NT2/D1 (cell line): ENCODE results near the gene COX17.

Source experiments
- DNase-seq: peaks from one replicate; pipeline ENCODE4 v3.0.0-alpha.2; 2011; ENCODE audit warnings: low read depth, low spot score
- H3K27me3 ChIP-seq: 2 replicates; pipeline ENCODE4 v1.6.0; 2011; ENCODE audit warnings: mild to moderate bottlenecking; ENCODE audit not compliant: insufficient read length, insufficient read depth
- H3K36me3 ChIP-seq: 2 replicates; pipeline ENCODE4 v1.6.1; 2011; ENCODE audit warnings: mild to moderate bottlenecking, low read length, mixed read lengths; ENCODE audit not compliant: insufficient read depth, insufficient read length
- H3K4me1 ChIP-seq: 2 replicates; pipeline ENCODE4 v1.5.1; 2011; ENCODE audit not compliant: insufficient read depth, insufficient read length
- H3K4me3 ChIP-seq: 2 replicates; pipeline ENCODE4 v1.5.1; 2011; ENCODE audit warnings: low read depth; ENCODE audit not compliant: insufficient read length
- H3K9ac ChIP-seq: 2 replicates; pipeline ENCODE4 v1.6.0; 2011; ENCODE audit warnings: low read depth; ENCODE audit not compliant: insufficient read length
- H3K9me3 ChIP-seq: 2 replicates; pipeline ENCODE4 v1.5.1; 2011; ENCODE audit warnings: mild to moderate bottlenecking, low read length; ENCODE audit not compliant: insufficient read depth
- SUZ12 ChIP-seq: IDR thresholded peaks from 2 replicates; pipeline ENCODE4 v1.6.1; 2011; ENCODE audit not compliant: insufficient read length, insufficient read depth; ENCODE audit errors: extremely low read depth
- YY1 ChIP-seq: IDR thresholded peaks from 2 replicates; pipeline ENCODE4 v1.6.1; 2011; ENCODE audit not compliant: insufficient read length, insufficient read depth
- ZNF274 ChIP-seq: IDR thresholded peaks from 2 replicates; pipeline ENCODE4 v1.6.1; 2011; ENCODE audit warnings: mild to moderate bottlenecking, low read depth, low read length

Gene COX17

GRCh38 chr3:119673875-119674274 is 3.3 kb downstream of the COX17 start:
- Histone ChIP-seq H3K9ac (no peak overlapping the region), H3K9me3 (peaks cover 16% of the 10 kb centered on the region; the same call in 1 of the 2 replicates), H3K27me3 (no peaks in the 10 kb centered on the region), H3K36me3 (peaks cover 54% of the 10 kb centered on the region), H3K4me1 (no peaks in the 10 kb centered on the region), H3K4me3 (no peak overlapping the region)
- no peak for DNase-seq
- no peak for TF ChIP-seq ZNF274
- TF ChIP-seq SUZ12, result no peak
- TF ChIP-seq YY1, result no peak

DNA sequence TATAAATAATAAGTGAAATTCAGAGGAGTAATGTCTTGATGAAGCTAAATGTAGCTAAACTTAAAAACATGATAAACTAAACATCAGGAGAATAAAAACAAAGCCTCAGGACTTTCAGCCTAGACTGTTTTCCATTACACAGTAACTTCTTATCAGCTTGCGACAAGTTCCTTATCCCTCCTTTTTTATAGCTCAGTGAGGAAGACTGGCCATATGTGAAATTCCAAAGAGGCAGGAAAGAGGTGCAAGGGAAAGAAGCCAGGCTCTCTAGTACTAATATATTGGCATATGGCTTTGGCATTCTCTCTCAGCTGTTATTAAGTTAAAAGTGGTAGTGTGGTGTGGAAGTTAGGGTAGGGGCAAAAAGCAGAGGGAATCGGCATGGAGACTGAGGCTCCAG is 4.4 kb downstream of the COX17 start:
- no peak for TF ChIP-seq ZNF274
- TF ChIP-seq SUZ12, result no peak
- TF ChIP-seq YY1, result no peak
- H3K4me1 ChIP-seq, result no peaks in the 10 kb centered on the region
- H3K9me3 ChIP-seq, result peaks cover 16% of the 10 kb centered on the region; the same call in 1 of the 2 replicates

GRCh38 chr3:119669906-119670570 is 7.2 kb downstream of the COX17 start:
- Histone ChIP-seq H3K9ac (no peak overlapping the region), H3K36me3 (peaks cover 50% of the 10 kb centered on the region)

More for the DNA sequence above, 4.4 kb downstream of the COX17 start:
- Histone ChIP-seq H3K9ac (no peak overlapping the region), H3K36me3 (peaks cover 58% of the 10 kb centered on the region), H3K27me3 (no peaks in the 10 kb centered on the region), H3K4me3 (no peak overlapping the region)
- DNase-seq, result no peak

DNA sequence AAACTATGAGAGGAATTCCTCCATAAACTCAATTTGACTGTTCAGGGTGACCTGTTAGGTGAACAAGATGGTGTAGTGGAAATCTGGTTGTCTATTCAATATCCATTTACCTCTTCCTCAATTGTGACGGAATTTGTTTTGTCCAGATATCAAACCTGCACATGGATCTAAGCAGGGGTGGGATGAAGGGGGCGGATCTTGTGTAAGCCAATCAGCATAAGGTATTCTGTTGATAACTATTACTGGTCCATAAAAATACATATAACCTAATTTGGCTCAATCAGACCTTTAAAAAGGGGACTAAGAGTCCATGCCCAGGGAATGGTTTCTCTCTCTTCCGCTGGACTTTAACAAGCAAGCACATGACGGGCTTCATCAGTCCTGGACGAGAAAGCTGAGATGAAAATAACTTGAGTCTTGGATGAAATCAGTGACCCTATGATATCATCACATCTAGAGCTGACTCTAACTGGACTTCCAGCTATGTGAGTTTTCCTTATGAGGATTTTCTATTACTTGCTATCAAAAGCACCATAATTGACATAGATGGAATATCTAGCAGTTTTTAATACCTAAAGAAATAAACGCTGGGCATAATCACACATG is 11.1 kb downstream of the COX17 start:
- Histone ChIP-seq H3K4me1 (no peaks in the 10 kb centered on the region), H3K36me3 (peaks cover 12% of the 10 kb centered on the region), H3K27me3 (no peaks in the 10 kb centered on the region), H3K9me3 (no peaks in the 10 kb centered on the region), H3K9ac (no peak overlapping the region), H3K4me3 (no peak overlapping the region)
- no peak for TF ChIP-seq SUZ12
- no peak for TF ChIP-seq YY1
- no peak for TF ChIP-seq ZNF274
- DNase-seq, result no peak

More at GRCh38 chr3:119669906-119670570, 7.2 kb downstream of the COX17 start:
- H3K4me1 ChIP-seq, result no peaks in the 10 kb centered on the region
- H3K27me3 ChIP-seq, result no peaks in the 10 kb centered on the region
- peaks cover 12% of the 10 kb centered on the region; the same call in 1 of the 2 replicates for H3K9me3 ChIP-seq
- TF ChIP-seq YY1 (no peak), SUZ12 (no peak), ZNF274 (no peak)
- no peak for DNase-seq
- no peak overlapping the region for H3K4me3 ChIP-seq

GRCh38 chr3:119664850-119665379 is 12.3 kb downstream of the COX17 start:
- Histone ChIP-seq H3K4me3 (no peak overlapping the region), H3K4me1 (no peaks in the 10 kb centered on the region), H3K9ac (no peak overlapping the region), H3K9me3 (no peaks in the 10 kb centered on the region), H3K36me3 (peaks cover 7% of the 10 kb centered on the region), H3K27me3 (no peaks in the 10 kb centered on the region)
- no peak for DNase-seq
- TF ChIP-seq ZNF274 (no peak), YY1 (no peak), SUZ12 (no peak)

- Histone ChIP-seq H3K9me3 (no peaks in the 10 kb centered on the region), H3K4me1 (no peaks in the 10 kb centered on the region), H3K36me3 (peaks cover 5% of the 10 kb centered on the region), H3K9ac (no peak overlapping the region), H3K4me3 (no peak overlapping the region), H3K27me3 (no peaks in the 10 kb centered on the region)
- DNase-seq, result no peak
- TF ChIP-seq ZNF274 (no peak), SUZ12 (no peak)
Observed at GRCh38 chr3:119664370-119664769, 12.8 kb downstream of the COX17 start.

- TF ChIP-seq ZNF274 (no peak), YY1 (no peak), SUZ12 (no peak)
- no peaks in the 10 kb centered on the region for H3K9me3 ChIP-seq
- no peaks in the 10 kb centered on the region for H3K4me1 ChIP-seq
- no peak overlapping the region for H3K4me3 ChIP-seq
- DNase-seq, result no peak
- no peaks in the 10 kb centered on the region for H3K27me3 ChIP-seq
- H3K9ac ChIP-seq, result no peak overlapping the region
- peaks cover 4% of the 10 kb centered on the region for H3K36me3 ChIP-seq
Observed at GRCh38 chr3:119663885-119664284, 13.3 kb downstream of the COX17 start.
